GM19397 (cell line): Measurements from ENCODE around the gene HADHA.
"Not testable (repeated sequence)": the region's sequence is repeated elsewhere in the genome, so short reads cannot be mapped to it uniquely, and the experiment has no call there.

ENCODE experiments used
- ATAC-seq: cut with Tn5 transposase; IDR thresholded peaks from one replicate; pipeline ENCODE4 v1.9.1; 2021; ENCODE audit warnings: mild to moderate bottlenecking, moderate library complexity; ENCODE audit not compliant: unreplicated experiment

HADHA gene

GRCh38 chr2:26176279-26176615 lies 68.2 kb downstream of the HADHA start:
- no peak for ATAC-seq

DNA sequence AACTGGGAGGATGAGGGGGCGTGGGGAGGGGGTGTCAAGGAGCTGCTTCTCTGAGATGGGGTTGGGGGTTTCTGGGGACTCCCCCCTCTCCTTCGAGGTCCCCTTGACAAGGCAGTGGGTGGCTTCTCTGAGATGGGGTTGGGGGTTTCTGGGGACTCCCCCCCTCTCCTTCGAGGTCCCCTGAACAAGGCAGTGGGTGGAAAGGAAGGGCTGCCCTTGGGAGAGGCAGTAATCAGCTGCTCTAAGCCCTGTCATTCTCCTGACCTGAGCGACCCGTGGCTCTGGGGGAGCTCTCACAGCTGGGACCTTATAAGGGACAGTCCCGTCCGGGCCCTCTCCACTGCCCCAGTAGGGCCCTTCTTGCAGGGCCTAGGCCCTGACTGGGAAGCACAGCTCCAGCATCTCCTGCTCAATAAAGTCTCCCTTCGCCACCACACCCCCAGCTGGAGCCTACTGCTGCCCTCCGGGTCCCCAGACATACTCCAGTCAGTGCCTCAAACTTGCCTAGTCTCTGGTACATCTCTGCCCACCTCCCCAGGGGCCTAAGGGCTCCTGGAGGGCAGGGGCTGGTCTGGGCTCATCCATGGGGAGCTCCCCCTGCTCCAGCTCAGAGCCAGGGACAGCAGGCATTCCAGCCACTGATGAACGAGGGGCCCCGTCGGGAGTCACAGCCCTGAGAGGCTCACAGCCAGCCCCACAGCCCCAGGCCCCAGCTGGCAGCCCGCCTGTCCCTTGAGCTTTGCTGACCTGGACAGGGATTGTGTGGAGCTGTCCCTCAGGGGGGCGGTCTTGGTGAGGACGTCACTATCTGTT lies 68.8 kb downstream of the HADHA start:
- no peak for ATAC-seq

- ATAC-seq, result no peak
These were observed 69.6 kb downstream of the HADHA start for GRCh38 chr2:26174691-26175465.

GRCh38 chr2:26173776-26174482 lies 70.5 kb downstream of the HADHA start:
- ATAC-seq, result no peak

GRCh38 chr2:26172871-26173775 lies 71.3 kb downstream of the HADHA start, which contains the start of gene GAREM2:
Gene GAREM2 (plus strand): TSS chr2:26173088. CDS start chr2:26173221, 133 bp downstream.
- no peak for ATAC-seq

- ATAC-seq, result no peak
These were observed 72.1 kb downstream of the HADHA start for GRCh38 chr2:26172189-26172870.

DNA sequence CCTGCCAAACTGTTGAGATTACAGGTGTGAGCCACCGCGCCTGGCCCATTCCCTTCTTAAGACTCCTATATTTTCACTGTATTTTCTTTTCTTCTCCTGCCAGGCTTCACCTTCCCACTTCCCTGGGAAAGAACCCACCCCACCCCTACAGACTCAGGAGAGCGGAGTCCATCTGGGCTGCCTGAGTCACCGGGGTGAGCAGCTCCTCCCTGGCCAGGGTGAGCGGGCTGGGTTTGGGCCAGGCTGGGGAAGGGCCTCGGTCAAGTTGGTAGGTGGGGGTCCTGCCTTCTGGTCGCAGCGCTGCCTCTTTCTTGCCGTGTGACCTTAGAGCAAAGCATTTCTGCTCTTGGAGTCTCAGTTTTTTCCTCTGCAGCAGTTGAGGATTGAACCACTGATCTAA lies 73.6 kb downstream of the HADHA start:
- ATAC-seq, result no peak

- ATAC-seq, result no peak
These were observed 74.6 kb downstream of the HADHA start for GRCh38 chr2:26169681-26170414.

DNA sequence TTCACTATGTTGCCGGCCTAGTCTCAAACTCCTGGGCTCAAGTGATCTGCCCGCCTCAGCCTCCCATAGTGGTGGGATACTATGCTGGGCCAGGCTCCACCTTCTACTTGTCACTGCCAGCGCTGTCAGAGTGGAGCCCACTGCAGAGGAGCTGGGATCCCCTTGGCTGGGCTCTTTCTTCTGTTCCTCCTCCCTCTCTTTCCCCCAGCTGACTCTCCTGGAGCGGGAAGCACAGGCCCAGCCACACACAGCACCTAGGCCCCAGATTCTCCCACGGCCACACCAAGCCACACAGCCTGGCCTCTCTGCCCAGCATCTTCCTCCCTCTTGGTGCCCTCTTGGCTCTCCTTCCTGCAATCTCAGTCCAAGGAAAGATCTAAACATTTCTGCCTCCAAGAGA lies 75.2 kb downstream of the HADHA start:
- no peak for ATAC-seq

DNA sequence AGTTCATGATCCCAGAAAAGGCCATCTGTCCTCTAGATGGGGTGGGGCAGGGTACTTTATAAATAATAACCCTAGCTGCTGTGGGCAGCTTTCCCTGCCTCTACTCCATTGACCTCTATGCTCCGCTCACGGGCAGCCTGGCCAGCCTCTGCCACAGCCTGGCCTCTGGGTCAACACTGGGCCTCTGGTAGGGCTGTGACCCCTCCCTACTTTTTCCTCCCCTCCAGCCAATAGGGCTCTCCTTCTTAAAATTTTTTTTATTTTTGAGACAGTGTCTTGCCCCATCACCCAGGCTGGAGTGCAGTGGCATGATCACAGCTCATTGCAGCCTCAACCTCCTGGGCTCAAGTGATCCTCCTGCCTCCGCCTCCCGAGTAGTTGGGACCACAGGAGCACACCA lies 75.6 kb downstream of the HADHA start:
- ATAC-seq, result no peak

DNA sequence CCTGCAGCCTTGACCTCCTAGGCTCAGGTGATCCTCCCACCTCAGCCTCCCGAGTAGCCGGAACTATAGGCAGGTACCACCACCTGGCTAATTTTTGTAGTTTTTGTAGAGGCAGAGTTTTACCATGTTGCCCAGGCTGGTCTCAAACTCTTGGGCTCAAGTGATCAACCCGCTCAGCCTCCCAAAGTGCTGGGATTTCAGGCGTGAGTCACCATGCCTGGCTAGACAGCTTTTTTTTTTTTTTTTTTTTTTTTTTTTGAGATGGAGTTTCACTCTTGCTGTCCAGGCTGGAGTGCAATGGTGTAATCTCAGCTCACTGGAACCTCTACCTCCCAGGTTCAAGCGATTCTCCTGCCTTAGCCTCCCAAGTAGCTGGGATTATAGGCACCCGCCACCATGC lies 77.9 kb downstream of the HADHA start:
- not testable (repeated sequence) for ATAC-seq

DNA sequence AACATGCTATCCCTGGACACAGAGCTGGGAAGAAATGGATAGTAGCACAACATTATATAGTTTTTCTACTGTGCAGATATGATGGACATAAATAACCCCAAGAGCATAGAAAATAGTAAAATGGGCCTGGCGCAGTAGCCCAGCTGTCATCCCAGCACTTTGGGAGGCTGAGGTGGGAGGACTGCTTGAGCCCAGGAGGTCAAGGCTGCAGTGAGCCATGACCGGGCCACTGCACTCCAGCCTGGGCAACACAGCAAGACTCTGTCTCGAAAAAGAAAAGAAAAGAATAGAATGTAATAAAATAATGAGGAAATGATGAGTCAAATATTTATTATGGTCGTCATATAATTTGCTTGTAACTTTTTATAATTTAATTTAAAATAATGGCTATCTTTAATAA lies 79.0 kb downstream of the HADHA start:
- no peak for ATAC-seq

DNA sequence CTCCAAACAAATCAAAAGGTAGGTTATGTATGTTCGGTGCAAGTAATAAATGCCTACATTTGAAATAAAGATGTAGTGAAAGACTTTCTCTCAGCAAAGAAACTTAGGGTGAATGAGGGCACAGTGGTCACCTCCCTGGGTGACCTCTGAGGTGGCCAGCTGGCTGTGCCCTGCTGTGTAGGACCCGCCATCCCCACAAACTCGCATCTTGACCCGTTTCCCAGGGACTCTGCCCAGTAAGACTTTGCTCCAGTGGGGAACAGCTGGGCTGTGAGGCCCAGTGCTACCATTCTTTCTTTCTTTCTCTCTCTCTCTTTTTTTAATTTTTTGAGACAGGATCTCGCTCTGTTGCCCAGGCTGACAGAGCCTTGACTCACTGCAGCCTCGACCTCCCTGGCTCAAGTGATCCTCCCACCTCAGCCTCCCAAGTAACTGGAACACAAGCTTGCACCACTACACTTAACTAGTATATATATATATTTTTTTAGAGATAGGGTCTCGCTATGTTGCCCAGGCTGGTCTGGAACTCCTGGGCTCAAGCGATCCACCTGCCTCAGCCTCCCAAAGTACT lies 79.7 kb downstream of the HADHA start:
- no peak for ATAC-seq

DNA sequence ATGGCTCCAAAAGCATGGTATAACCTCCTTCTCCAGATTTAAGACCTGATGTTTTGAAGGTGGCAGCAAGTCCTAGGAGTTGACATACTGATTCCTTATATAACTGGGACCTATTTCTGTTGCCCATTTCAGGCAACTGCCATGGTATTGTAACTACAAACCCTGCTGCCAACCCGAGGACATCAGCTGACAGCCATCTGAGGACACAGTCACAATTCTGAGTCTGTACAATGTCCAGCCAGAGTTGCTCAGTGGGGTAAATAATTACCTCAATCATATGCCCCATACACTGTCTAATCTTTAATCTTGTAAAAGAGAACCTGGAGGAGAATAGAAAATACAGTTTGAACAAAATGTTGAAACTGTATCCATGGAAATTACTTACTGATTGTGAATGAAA lies 80.2 kb downstream of the HADHA start:
- ATAC-seq, result no peak

GRCh38 chr2:26162963-26163362 lies 81.5 kb downstream of the HADHA start:
- ATAC-seq, result no peak

- ATAC-seq, result no peak
These were observed 82.5 kb downstream of the HADHA start for GRCh38 chr2:26161926-26162325.

GRCh38 chr2:26157580-26157979 lies 86.9 kb downstream of the HADHA start:
- no peak for ATAC-seq

- ATAC-seq, result no peak
These were observed 94.2 kb downstream of the HADHA start for GRCh38 chr2:26150243-26150642.

DNA sequence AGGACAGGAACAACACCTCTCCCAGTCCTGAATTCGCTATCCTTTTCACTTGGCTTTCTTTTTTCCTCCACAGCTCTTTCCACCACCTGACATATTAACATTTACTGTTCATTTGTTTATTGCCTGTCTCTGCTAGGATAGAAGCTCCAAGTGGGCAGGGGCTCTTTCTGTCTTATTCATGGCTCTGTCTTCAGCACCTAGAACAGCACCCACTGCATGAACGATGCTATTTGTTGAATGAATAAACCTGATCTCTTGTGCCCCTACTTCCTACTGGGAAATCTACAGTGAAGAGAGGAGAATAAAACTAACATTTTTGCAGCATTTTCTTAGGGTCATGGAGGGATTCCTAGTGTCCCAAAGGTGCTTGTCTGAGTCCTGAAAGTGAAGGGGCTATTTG lies 95.9 kb downstream of the HADHA start:
- no peak for ATAC-seq
